ENCODE measurements around the gene AAMP.

AAMP gene

DNA sequence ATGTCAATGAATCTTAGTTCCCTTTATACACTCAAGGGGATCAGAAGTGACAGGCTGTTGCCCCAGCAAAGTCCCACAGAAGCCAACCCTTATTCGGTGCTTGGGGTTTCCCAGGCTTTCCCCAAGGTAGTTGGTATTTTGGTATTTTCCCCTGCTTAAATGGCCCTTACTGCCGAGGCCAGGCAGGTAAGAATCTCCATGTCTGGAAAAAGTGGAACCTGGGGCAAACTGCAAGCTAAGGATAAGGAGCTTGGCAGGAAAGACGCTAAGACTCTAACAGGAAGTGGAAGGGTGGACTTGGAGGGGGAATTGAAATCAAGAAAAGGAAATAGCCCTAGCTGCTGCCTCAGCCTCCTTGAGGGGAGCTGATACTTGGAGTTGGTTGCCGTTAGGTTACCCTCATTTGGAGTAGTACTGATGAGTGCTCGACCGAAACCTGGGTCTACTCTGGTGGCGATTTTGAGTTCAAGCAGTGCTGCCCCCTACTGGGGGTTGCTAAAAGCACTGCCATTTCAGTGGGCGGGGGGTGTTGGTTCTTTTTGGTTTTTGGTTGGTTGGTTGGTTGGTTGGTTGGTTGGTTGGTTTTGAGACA, 12.5 kb downstream of the AAMP start:
- H3K36me3 ChIP-seq (ENCODE audit: control insufficient read depth, insufficient read depth, low read length), result peaks cover 19% of the 10 kb centered on the region
- H3K27me3 ChIP-seq (ENCODE audit: control insufficient read depth, insufficient read depth, low read length, poor library complexity, severe bottlenecking), result no peaks in the 10 kb centered on the region
- no peak overlapping the region for H3K4me3 ChIP-seq (ENCODE audit: insufficient read depth, low read depth, low read length)
- H3K27ac ChIP-seq (ENCODE audit: insufficient read depth, low read depth, low read length, poor library complexity, severe bottlenecking), result no peak overlapping the region
- WGBS, 2 experiments, result 73 to 75% methylated on average over 8 of the region's 8 CpGs
- peaks cover 13% of the 10 kb centered on the region for H3K4me1 ChIP-seq (ENCODE audit: control insufficient read depth, insufficient read depth, low read length)
- H3K9me3 ChIP-seq (ENCODE audit: control insufficient read depth, low read length), result no peaks in the 10 kb centered on the region

GRCh38 chr2:218256612-218257350, 13.2 kb downstream of the AAMP start:
- H3K4me3 ChIP-seq (ENCODE audit: insufficient read depth, low read depth, low read length), result no peak overlapping the region
- H3K4me1 ChIP-seq (ENCODE audit: control insufficient read depth, insufficient read depth, low read length), result peaks cover 11% of the 10 kb centered on the region
- peaks cover 23% of the 10 kb centered on the region for H3K36me3 ChIP-seq (ENCODE audit: control insufficient read depth, insufficient read depth, low read length)
- WGBS, 2 experiments, result 94 to 97% methylated on average over 13 of the region's 13 CpGs
- H3K27me3 ChIP-seq (ENCODE audit: control insufficient read depth, insufficient read depth, low read length, poor library complexity, severe bottlenecking), result no peaks in the 10 kb centered on the region
- no peak overlapping the region for H3K27ac ChIP-seq (ENCODE audit: insufficient read depth, low read depth, low read length, poor library complexity, severe bottlenecking)
- H3K9me3 ChIP-seq (ENCODE audit: control insufficient read depth, low read length), result no peaks in the 10 kb centered on the region

- Histone ChIP-seq H3K4me1 (ENCODE audit: control insufficient read depth, insufficient read depth, low read length) (no peaks in the 10 kb centered on the region), H3K36me3 (ENCODE audit: control insufficient read depth, insufficient read depth, low read length) (peaks cover 23% of the 10 kb centered on the region), H3K27ac (ENCODE audit: insufficient read depth, low read depth, low read length, poor library complexity, severe bottlenecking) (no peak overlapping the region), H3K27me3 (ENCODE audit: control insufficient read depth, insufficient read depth, low read length, poor library complexity, severe bottlenecking) (no peaks in the 10 kb centered on the region), H3K4me3 (ENCODE audit: insufficient read depth, low read depth, low read length) (no peak overlapping the region), H3K9me3 (ENCODE audit: control insufficient read depth, low read length) (no peaks in the 10 kb centered on the region)
- 86% methylated on average over 6 of the region's 6 CpGs for WGBS, 2 experiments
These were observed 14.5 kb downstream of the AAMP start for GRCh38 chr2:218255446-218255845.

DNA sequence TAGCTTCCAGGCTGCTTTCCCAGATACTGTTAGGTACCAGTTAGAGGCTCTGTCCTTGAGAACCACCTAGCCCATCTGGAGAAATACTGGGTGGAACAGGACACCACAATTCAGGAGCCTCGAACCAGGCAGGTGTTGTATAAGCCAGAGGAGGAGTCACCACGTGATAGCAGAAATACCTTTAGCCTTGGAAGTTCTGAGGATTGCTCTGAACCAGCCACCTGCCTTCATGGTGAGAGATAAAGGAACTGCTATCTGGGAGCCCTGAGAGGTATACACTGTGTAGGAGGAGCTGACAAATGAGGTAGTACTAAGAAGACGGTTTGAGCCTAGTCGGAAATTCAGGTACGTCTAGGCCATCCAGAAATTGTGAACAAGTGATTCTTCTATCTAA, 16.7 kb downstream of the AAMP start:
- peaks cover 42% of the 10 kb centered on the region for H3K36me3 ChIP-seq (ENCODE audit: control insufficient read depth, insufficient read depth, low read length)
- WGBS, 2 experiments, result 94 to 95% methylated on average over 5 of the region's 5 CpGs
- H3K27ac ChIP-seq (ENCODE audit: insufficient read depth, low read depth, low read length, poor library complexity, severe bottlenecking), result no peak overlapping the region

DNA sequence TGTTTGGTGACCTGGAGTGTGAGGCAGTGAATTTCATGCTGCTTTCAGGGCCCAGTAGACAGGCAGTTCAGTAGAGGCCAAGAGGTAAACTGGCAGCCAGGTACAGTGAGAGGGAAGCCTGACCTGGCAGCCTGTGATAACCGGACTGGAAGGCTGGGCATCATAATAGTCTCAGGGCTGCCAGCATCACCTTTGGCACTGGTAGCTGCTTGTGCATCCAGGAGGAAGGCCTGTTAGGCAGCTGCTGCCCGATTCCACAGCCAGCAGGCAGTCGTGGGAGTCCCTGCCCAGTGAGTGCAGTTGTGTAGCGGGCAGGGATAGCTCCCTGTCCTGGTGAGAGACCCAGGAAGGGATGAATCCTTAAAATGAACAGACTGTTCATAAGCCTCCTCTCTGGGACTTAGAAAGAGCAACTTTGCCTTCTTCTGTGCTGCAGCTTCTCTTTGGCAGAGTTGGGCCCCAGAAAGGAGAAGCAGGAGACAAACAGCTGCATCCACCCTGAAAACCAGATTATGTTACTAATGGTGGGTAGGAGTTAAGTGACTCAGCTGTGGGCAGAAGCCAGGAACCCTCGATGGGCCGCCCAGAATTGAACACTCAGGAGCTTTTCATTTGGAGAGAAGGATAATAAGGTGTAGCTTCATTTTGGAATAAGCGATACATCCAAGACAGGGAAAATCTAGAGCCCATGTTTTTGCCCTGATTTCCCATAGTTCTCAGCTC, 17.3 kb downstream of the AAMP start:
- Histone ChIP-seq H3K27me3 (ENCODE audit: control insufficient read depth, insufficient read depth, low read length, poor library complexity, severe bottlenecking) (no peaks in the 10 kb centered on the region), H3K27ac (ENCODE audit: insufficient read depth, low read depth, low read length, poor library complexity, severe bottlenecking) (no peak overlapping the region), H3K4me1 (ENCODE audit: control insufficient read depth, insufficient read depth, low read length) (no peaks in the 10 kb centered on the region), H3K4me3 (ENCODE audit: insufficient read depth, low read depth, low read length) (no peak overlapping the region), H3K36me3 (ENCODE audit: control insufficient read depth, insufficient read depth, low read length) (peaks cover 48% of the 10 kb centered on the region), H3K9me3 (ENCODE audit: control insufficient read depth, low read length) (no peaks in the 10 kb centered on the region)
- WGBS, 2 experiments, result 87 to 88% methylated on average over 7 of the region's 7 CpGs

More for the DNA sequence above, 16.7 kb downstream of the AAMP start:
- Histone ChIP-seq H3K4me1 (ENCODE audit: control insufficient read depth, insufficient read depth, low read length) (no peaks in the 10 kb centered on the region), H3K27me3 (ENCODE audit: control insufficient read depth, insufficient read depth, low read length, poor library complexity, severe bottlenecking) (no peaks in the 10 kb centered on the region), H3K9me3 (ENCODE audit: control insufficient read depth, low read length) (no peaks in the 10 kb centered on the region), H3K4me3 (ENCODE audit: insufficient read depth, low read depth, low read length) (no peak overlapping the region)

DNA sequence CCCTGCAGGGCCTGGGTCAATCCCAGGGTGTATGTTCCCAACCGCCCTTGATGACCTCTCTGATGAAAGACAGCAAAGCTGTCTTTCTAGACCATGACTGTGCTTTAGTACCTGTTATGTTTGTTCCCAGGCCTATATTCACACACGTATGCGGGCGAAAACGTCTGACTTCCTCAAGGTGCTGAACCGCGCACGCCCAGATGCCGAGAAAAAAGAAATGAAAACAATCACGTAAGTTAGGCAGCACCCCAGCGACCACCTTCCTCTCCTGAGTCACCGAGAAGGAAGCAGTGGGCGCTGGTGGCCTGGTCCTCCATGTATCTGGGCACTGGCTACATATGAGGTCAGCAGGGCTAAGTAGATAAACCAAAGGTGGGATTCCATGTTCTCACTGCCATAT, 20.2 kb downstream of the AAMP start:
- H3K4me1 ChIP-seq (ENCODE audit: control insufficient read depth, insufficient read depth, low read length), result no peaks in the 10 kb centered on the region
- 95% methylated on average over 13 of the region's 13 CpGs for WGBS, 2 experiments
- peaks cover 57% of the 10 kb centered on the region for H3K36me3 ChIP-seq (ENCODE audit: control insufficient read depth, insufficient read depth, low read length)
- no peak overlapping the region for H3K4me3 ChIP-seq (ENCODE audit: insufficient read depth, low read depth, low read length)
- no peak overlapping the region for H3K27ac ChIP-seq (ENCODE audit: insufficient read depth, low read depth, low read length, poor library complexity, severe bottlenecking)
- no peaks in the 10 kb centered on the region for H3K9me3 ChIP-seq (ENCODE audit: control insufficient read depth, low read length)
- H3K27me3 ChIP-seq (ENCODE audit: control insufficient read depth, insufficient read depth, low read length, poor library complexity, severe bottlenecking), result no peaks in the 10 kb centered on the region

DNA sequence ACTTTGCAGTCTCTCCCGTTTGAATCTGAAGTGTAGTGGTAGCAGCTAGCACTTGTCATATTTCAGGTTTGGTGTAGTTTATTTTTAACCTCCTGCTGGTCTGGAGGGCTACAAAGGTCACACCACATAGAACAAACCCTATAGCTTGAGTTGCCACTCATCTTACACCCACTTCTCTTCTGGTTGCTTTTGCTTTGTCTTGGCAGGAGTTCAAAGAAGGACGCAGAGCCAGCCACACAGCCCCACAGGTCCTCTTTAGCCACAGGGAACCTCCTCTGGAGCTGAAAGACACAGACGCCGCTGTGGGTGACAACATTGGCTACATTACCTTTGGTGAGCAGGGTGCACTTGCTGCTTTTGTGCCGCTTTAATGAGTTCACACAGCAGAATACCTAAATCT, 24.7 kb downstream of the AAMP start:
- no peaks in the 10 kb centered on the region for H3K27me3 ChIP-seq (ENCODE audit: control insufficient read depth, insufficient read depth, low read length, poor library complexity, severe bottlenecking)
- peaks cover 57% of the 10 kb centered on the region for H3K36me3 ChIP-seq (ENCODE audit: control insufficient read depth, insufficient read depth, low read length)
- H3K9me3 ChIP-seq (ENCODE audit: control insufficient read depth, low read length), result no peaks in the 10 kb centered on the region
- no peaks in the 10 kb centered on the region for H3K4me1 ChIP-seq (ENCODE audit: control insufficient read depth, insufficient read depth, low read length)
- H3K27ac ChIP-seq (ENCODE audit: insufficient read depth, low read depth, low read length, poor library complexity, severe bottlenecking), result no peak overlapping the region
- 93 to 97% methylated on average over 4 to 5 of the region's 5 CpGs for WGBS, 2 experiments
- H3K4me3 ChIP-seq (ENCODE audit: insufficient read depth, low read depth, low read length), result no peak overlapping the region

- Histone ChIP-seq H3K36me3 (ENCODE audit: control insufficient read depth, insufficient read depth, low read length) (peaks cover 54% of the 10 kb centered on the region), H3K9me3 (ENCODE audit: control insufficient read depth, low read length) (no peaks in the 10 kb centered on the region), H3K4me1 (ENCODE audit: control insufficient read depth, insufficient read depth, low read length) (no peaks in the 10 kb centered on the region), H3K27me3 (ENCODE audit: control insufficient read depth, insufficient read depth, low read length, poor library complexity, severe bottlenecking) (no peaks in the 10 kb centered on the region), H3K27ac (ENCODE audit: insufficient read depth, low read depth, low read length, poor library complexity, severe bottlenecking) (no peak overlapping the region), H3K4me3 (ENCODE audit: insufficient read depth, low read depth, low read length) (no peak overlapping the region)
- WGBS, 2 experiments, result 94 to 97% methylated on average over 2 of the region's 2 CpGs
These were observed 25.3 kb downstream of the AAMP start for GRCh38 chr2:218244665-218245064.

GRCh38 chr2:218244204-218244603, 25.7 kb downstream of the AAMP start:
- 95 to 100% methylated on average over 1 of the region's 1 CpG for WGBS, 2 experiments
- H3K4me1 ChIP-seq (ENCODE audit: control insufficient read depth, insufficient read depth, low read length), result no peaks in the 10 kb centered on the region
- H3K36me3 ChIP-seq (ENCODE audit: control insufficient read depth, insufficient read depth, low read length), result peaks cover 52% of the 10 kb centered on the region
- H3K4me3 ChIP-seq (ENCODE audit: insufficient read depth, low read depth, low read length), result no peak overlapping the region
- H3K9me3 ChIP-seq (ENCODE audit: control insufficient read depth, low read length), result no peaks in the 10 kb centered on the region
- no peak overlapping the region for H3K27ac ChIP-seq (ENCODE audit: insufficient read depth, low read depth, low read length, poor library complexity, severe bottlenecking)
- no peaks in the 10 kb centered on the region for H3K27me3 ChIP-seq (ENCODE audit: control insufficient read depth, insufficient read depth, low read length, poor library complexity, severe bottlenecking)

DNA sequence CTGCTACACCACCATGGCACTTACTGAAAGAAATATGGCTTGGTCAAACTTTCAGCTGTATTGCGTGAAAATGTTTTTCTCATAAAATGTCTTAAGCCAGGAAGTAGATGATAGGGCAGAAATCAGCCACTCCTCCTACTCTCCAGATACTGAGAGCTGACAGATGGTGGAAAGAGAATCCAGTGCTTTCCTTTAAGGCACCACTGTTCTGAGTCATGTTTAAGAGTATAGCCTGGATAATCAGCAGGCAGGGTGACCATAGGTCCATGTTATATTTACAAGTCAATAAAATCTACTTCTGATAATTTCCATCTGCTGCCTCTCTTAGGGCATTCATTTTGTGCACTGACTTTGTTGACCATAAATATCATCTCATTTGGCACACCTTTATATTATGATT, 31.1 kb downstream of the AAMP start:
- 100% methylated on average over 1 of the region's 1 CpG for WGBS, 2 experiments

More for the DNA sequence above, 31.1 kb downstream of the AAMP start:
- H3K4me1 ChIP-seq (ENCODE audit: control insufficient read depth, insufficient read depth, low read length), result no peaks in the 10 kb centered on the region
- H3K9me3 ChIP-seq (ENCODE audit: control insufficient read depth, low read length), result no peaks in the 10 kb centered on the region
- no peak overlapping the region for H3K27ac ChIP-seq (ENCODE audit: insufficient read depth, low read depth, low read length, poor library complexity, severe bottlenecking)
- H3K4me3 ChIP-seq (ENCODE audit: insufficient read depth, low read depth, low read length), result no peak overlapping the region
- H3K36me3 ChIP-seq (ENCODE audit: control insufficient read depth, insufficient read depth, low read length), result peaks cover 31% of the 10 kb centered on the region
- no peaks in the 10 kb centered on the region for H3K27me3 ChIP-seq (ENCODE audit: control insufficient read depth, insufficient read depth, low read length, poor library complexity, severe bottlenecking)

Measured in ectodermal cell (in vitro differentiated cells).